AG04450 (cell line): Measurements from ENCODE around the gene BCKDK. TPM values are rescaled to one million over a fixed set of nuclear protein-coding genes. Genes with fewer than 3 reads are reported as not detected.

ENCODE experiments used
- CTCF ChIA-PET: fragments of 300-600, 350-600 bp; formaldehyde crosslinking; extraction: SDS; loops from one replicate; lab custom pipeline; 2022; ENCODE audit warnings: antibody characterized with exemption, inconsistent platforms; lab: Charles Lee
- POLR2A ChIA-PET: fragments of 350-600 bp; formaldehyde crosslinking; extraction: SDS; loops from one replicate; lab custom pipeline; 2021; ENCODE audit warnings: antibody characterized with exemption, inconsistent platforms; lab: Yijun Ruan, JAX
- DNase-seq: peaks from one replicate; pipeline ENCODE4 v3.0.0-alpha.2; 2011; ENCODE audit warnings: low read depth, low spot score
- H3K27ac ChIP-seq: one replicate; pipeline ENCODE4 v1.5.1; 2012; ENCODE audit warnings: low read depth, low read length, control low read depth
- H3K27me3 ChIP-seq: one replicate; pipeline ENCODE4 v1.6.0; 2012; ENCODE audit warnings: low read length; ENCODE audit not compliant: control insufficient read depth, insufficient read depth
- H3K4me3 ChIP-seq: 2 replicates; pipeline ENCODE4 v1.5.1; 2011; ENCODE audit warnings: mild to moderate bottlenecking, low read depth, low read length, control low read depth
- H3K9me3 ChIP-seq: 2 replicates; pipeline ENCODE4 v1.5.1; 2012; ENCODE audit warnings: low read length; ENCODE audit not compliant: control insufficient read depth, insufficient read depth
- polyA plus RNA-seq: library from polyadenylated mRNA; depleted of rRNA; stranded (reverse); fragments of >200 nt; gene quantifications from 2 replicates; pipeline ENCODE4 v1.2.3, GENCODE V29; 2011
- TF ChIP-seq, protein P1 (sequence below): IDR thresholded peaks from 2 replicates; pipeline ENCODE4 v1.5.1; 2011; ENCODE audit warnings: low read depth, low read length, control low read depth, inconsistent platforms

The BCKDK gene
- polyA plus RNA-seq, 1 experiment: 31.6 TPM

DNA sequence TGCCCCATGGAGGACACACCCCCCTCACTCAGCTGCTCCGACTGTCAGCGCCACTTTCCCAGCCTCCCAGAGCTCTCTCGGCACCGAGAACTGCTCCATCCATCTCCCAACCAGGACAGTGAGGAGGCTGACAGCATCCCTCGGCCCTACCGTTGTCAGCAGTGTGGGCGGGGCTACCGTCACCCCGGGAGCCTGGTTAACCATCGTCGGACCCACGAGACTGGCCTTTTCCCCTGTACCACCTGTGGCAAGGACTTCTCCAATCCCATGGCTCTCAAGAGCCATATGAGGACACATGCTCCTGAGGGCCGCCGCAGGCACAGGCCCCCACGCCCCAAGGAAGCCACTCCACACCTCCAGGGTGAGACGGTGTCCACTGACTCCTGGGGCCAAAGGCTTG is 31.9 kb upstream of the BCKDK start:
- peaks cover 4% of the 10 kb centered on the region; the same call in 1 of the 2 replicates for H3K9me3 ChIP-seq
- no peak overlapping the region for H3K4me3 ChIP-seq
- ChIA-PET CTCF (interaction anchor here (0.9 kb wide), 1 partner anchor 343 kb away, joined by 3 read pairs; no protein-coding TSS in a partner anchor), POLR2A (no interaction called here)
- TF ChIP-seq, protein P1, sequence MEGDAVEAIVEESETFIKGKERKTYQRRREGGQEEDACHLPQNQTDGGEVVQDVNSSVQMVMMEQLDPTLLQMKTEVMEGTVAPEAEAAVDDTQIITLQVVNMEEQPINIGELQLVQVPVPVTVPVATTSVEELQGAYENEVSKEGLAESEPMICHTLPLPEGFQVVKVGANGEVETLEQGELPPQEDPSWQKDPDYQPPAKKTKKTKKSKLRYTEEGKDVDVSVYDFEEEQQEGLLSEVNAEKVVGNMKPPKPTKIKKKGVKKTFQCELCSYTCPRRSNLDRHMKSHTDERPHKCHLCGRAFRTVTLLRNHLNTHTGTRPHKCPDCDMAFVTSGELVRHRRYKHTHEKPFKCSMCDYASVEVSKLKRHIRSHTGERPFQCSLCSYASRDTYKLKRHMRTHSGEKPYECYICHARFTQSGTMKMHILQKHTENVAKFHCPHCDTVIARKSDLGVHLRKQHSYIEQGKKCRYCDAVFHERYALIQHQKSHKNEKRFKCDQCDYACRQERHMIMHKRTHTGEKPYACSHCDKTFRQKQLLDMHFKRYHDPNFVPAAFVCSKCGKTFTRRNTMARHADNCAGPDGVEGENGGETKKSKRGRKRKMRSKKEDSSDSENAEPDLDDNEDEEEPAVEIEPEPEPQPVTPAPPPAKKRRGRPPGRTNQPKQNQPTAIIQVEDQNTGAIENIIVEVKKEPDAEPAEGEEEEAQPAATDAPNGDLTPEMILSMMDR: no peak
- H3K27me3 ChIP-seq: no peaks in the 10 kb centered on the region
- no peak for DNase-seq
- no peak overlapping the region for H3K27ac ChIP-seq

DNA sequence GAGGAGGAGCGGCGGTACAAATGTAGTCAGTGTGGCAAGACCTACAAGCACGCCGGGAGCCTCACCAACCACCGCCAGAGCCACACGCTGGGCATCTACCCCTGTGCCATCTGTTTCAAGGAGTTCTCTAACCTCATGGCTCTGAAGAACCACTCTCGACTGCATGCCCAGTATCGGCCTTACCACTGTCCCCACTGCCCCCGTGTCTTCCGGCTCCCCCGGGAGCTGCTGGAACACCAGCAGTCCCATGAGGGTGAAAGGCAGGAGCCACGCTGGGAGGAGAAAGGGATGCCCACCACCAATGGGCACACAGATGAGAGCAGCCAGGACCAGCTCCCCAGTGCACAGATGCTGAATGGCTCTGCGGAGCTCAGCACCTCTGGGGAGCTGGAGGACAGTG is 31.2 kb upstream of the BCKDK start:
- ChIA-PET CTCF (no interaction called here), POLR2A (no interaction called here)
- DNase-seq: no peak
- H3K27me3 ChIP-seq: no peaks in the 10 kb centered on the region
- H3K9me3 ChIP-seq: peaks cover 4% of the 10 kb centered on the region; the same call in 1 of the 2 replicates
- H3K4me3 ChIP-seq: no peak overlapping the region
- TF ChIP-seq, protein P1: no peak
- H3K27ac ChIP-seq: no peak overlapping the region

DNA sequence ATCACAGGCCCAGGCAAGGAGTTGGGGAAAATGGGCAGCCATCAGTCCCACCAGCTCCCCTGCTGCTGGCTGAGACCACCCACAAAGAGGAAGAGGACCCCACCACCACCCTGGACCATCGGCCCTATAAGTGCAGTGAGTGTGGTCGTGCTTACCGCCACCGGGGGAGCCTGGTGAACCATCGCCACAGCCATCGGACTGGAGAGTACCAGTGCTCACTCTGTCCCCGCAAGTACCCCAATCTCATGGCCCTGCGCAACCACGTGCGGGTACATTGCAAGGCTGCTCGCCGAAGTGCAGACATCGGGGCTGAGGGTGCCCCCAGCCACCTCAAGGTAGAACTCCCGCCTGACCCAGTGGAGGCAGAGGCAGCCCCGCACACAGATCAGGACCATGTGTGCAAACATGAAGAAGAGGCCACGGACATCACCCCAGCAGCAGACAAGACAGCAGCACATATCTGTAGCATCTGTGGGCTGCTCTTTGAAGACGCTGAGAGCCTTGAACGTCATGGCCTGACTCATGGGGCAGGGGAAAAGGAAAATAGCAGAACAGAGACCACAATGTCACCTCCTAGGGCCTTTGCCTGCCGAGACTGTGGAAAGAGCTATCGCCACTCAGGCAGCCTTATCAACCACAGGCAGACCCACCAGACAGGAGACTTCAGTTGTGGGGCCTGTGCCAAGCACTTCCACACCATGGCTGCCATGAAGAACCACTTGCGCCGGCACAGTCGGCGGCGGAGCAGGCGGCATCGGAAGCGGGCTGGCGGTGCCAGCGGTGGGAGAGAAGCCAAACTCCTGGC is 30.4 kb upstream of the BCKDK start:
- ChIA-PET CTCF (no interaction called here), POLR2A (no interaction called here)
- DNase-seq: no peak

DNA sequence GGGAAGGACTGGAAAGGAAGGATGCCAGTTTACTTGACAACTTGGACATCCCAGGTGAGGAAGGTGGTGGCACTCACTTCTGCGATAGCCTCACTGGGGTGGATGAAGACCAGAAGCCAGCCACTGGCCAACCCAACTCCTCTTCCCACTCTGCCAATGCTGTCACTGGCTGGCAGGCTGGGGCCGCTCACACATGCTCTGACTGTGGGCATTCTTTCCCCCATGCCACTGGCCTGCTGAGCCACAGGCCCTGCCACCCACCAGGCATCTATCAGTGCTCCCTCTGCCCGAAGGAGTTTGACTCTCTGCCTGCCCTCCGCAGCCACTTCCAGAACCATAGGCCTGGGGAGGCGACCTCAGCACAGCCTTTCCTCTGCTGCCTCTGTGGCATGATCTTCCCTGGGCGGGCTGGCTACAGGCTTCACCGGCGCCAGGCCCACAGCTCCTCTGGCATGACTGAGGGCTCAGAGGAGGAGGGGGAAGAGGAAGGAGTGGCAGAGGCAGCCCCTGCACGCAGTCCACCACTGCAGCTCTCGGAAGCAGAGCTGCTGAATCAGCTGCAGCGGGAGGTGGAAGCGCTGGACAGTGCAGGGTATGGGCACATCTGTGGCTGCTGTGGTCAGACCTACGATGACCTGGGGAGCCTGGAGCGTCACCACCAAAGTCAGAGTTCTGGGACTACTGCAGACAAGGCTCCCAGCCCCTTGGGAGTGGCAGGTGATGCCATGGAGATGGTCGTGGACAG is 29.4 kb upstream of the BCKDK start:
- CTCF ChIA-PET: no interaction called here

More for the DNA sequence above, 30.4 kb upstream of the BCKDK start:
- H3K27me3 ChIP-seq: no peaks in the 10 kb centered on the region
- H3K9me3 ChIP-seq: peaks cover 4% of the 10 kb centered on the region; the same call in 1 of the 2 replicates
- H3K27ac ChIP-seq: no peak overlapping the region
- no peak overlapping the region for H3K4me3 ChIP-seq
- TF ChIP-seq, protein P1: 0 out of 2 replicates have a peak, but pooled peaks have one; percentile 3

More for the DNA sequence above, 29.4 kb upstream of the BCKDK start:
- POLR2A ChIA-PET: no interaction called here
- TF ChIP-seq, protein P1: no peak
- DNase-seq: no peak
- Histone ChIP-seq H3K4me3 (no peak overlapping the region), H3K27ac (no peak overlapping the region), H3K27me3 (no peaks in the 10 kb centered on the region), H3K9me3 (peaks cover 4% of the 10 kb centered on the region; the same call in 1 of the 2 replicates)
